ENCODE measurements around the gene CAMTA1. TPM values are rescaled to one million over a fixed set of nuclear protein-coding genes. Genes with fewer than 3 reads are reported as not detected.

The CAMTA1 gene
- total RNA-seq, 1 experiment from 2014 or later, result 69.5 TPM

- no peaks in the 10 kb centered on the region for H3K36me3 ChIP-seq (ENCODE audit: control insufficient read depth in 1 of 2, insufficient read depth in 2 of 2, low read length in 2 of 2)
- no peaks in the 10 kb centered on the region for H3K9me3 ChIP-seq (ENCODE audit: control insufficient read depth in 1 of 2, insufficient read depth in 1 of 2, low read depth in 1 of 2, low read length in 2 of 2)
- H2AFZ ChIP-seq (ENCODE audit: low read depth, low read length, poor library complexity, severe bottlenecking), result no peak overlapping the region
- peaks cover 35 to 47% of the 10 kb centered on the region in 2 experiments for H3K4me1 ChIP-seq (ENCODE audit: control insufficient read depth in 1 of 2, insufficient read depth in 2 of 2, low read length in 2 of 2)
- no peaks in the 10 kb centered on the region for H3K79me2 ChIP-seq (ENCODE audit: insufficient read depth, low read length)
- no peak overlapping the region for H3K4me3 ChIP-seq (replicated peaks in 1 of 2; ENCODE audit: low read depth in 1 of 2, low read length in 2 of 2)
- no TSS peak for BruUV-seq (replicated peaks)
- H3K9ac ChIP-seq (ENCODE audit: low read length), result no peak overlapping the region
- ChIA-PET RAD21 (ENCODE audit: low non-redundant PET in 1 of 2, low total read pairs in 2 of 2, uncharacterized antibody in 2 of 2, unreplicated experiment in 2 of 2) (no interaction called here), CTCF (interaction anchor here (1.3 kb wide), 1 partner anchor 9 kb away, joined by 4 read pairs; no protein-coding TSS in a partner anchor), POLR2A (no interaction called here)
- no peak overlapping the region for H3K27ac ChIP-seq (ENCODE audit: low read depth, low read length)
- TF ChIP-seq CBX3 (IDR thresholded peaks at IDR 0.05; ENCODE audit: low read depth) (no peak), EZH2phosphoT487 (IDR thresholded peaks at IDR 0.05; ENCODE audit: borderline replicate concordance) (no peak), POLR2A (IDR thresholded peaks at IDR 0.05; ENCODE audit: borderline replicate concordance, extremely low read depth, insufficient read depth, insufficient read length) (no peak), MAX (IDR thresholded peaks at IDR 0.05) (no peak), RAD21 (IDR thresholded peaks at IDR 0.05; ENCODE audit: low read depth) (no peak), ZFX (IDR thresholded peaks at IDR 0.05) (no peak), FOSL1 (IDR thresholded peaks at IDR 0.05; ENCODE audit: low read depth) (no peak), SP1 (IDR thresholded peaks at IDR 0.05; ENCODE audit: low read depth) (no peak), POLR2AphosphoS5 (IDR thresholded peaks at IDR 0.05; ENCODE audit: low read depth, low read length) (no peak), EZH2 (IDR thresholded peaks at IDR 0.05) (no peak), YY1 (IDR thresholded peaks at IDR 0.05; ENCODE audit: extremely low read depth, insufficient replicate concordance, low read depth, low read length) (no peak), ZNF274 (IDR thresholded peaks at IDR 0.05; ENCODE audit: low read depth, low read length) (no peak)
- no peak overlapping the region for H3K4me2 ChIP-seq (ENCODE audit: low read length)
- DNase-seq (ENCODE audit: low read depth, low spot score), result no peak
- ATAC-seq, result no peak
- H4K20me1 ChIP-seq (ENCODE audit: insufficient read depth), result no peaks in the 10 kb centered on the region
- H3K27me3 ChIP-seq (ENCODE audit: insufficient read depth, low read length), result no peaks in the 10 kb centered on the region
- intact Hi-C loops (cut with micrococcal nuclease), result no loop called here
- no peaks in the 10 kb centered on the region for H3K9me2 ChIP-seq (ENCODE audit: insufficient read depth)
These were observed 767.1 kb downstream of the CAMTA1 start for GRCh38 chr1:7552402-7552801.

Data from HCT116 (cell line).